H1 (cell line): ENCODE data around the gene CCNYL1. TPM values are rescaled to one million over a fixed set of nuclear protein-coding genes. Genes with fewer than 3 reads are reported as not detected.

Experiments used
- SIX5 ChIP-seq: IDR thresholded peaks from 2 replicates; pipeline ENCODE4 v1.6.1; 2011; ENCODE audit warnings: mild to moderate bottlenecking, low read depth, low read length
- polyA plus RNA-seq, 7 experiments: library from polyadenylated mRNA; depleted of rRNA in 3 of 7; stranded (reverse) in 5 of 7; unstranded in 2 of 7; fragments of >200 nt in 5 of 7; fragments of 200-250 nt in 2 of 7; gene quantifications; 1 replicate in 5 of 7; 2 replicates in 1 of 7; 4 replicates in 1 of 7; pipeline versions ENCODE4 v1.2.1 to v1.2.3, GENCODE V29; 2011 to 2013; ENCODE audit warnings: missing spikeins in 2 of 7, mixed read lengths in 2 of 7
- total RNA-seq: library from RNA; stranded (reverse); fragmentation: NEBNext Ultra II Directional; extraction: Animal tissue kit (Norgen Biotek cat#: 25700); gene quantifications from 2 replicates; pipeline ENCODE4 v1.2.1, GENCODE V29; 2021
- TF ChIP-seq, protein P1 (sequence below): fragments of 300-600 bp; sonication (generic); IDR thresholded peaks from 2 replicates; pipeline ENCODE4 v1.7.1; 2012; ENCODE audit warnings: low read length, moderate library complexity, mild to moderate bottlenecking, inconsistent platforms; ENCODE audit not compliant: insufficient replicate concordance
- TF ChIP-seq, protein P2 (sequence below): IDR thresholded peaks from 2 replicates; pipeline ENCODE4 v1.6.1; 2012; ENCODE audit warnings: inconsistent platforms

Gene CCNYL1
- total and polyA plus RNA-seq, 2 of the 8 experiments (the other 6 are each of a cell fraction or from before 2014, with no cell fraction given), result 13.3 to 35.4 TPM

DNA sequence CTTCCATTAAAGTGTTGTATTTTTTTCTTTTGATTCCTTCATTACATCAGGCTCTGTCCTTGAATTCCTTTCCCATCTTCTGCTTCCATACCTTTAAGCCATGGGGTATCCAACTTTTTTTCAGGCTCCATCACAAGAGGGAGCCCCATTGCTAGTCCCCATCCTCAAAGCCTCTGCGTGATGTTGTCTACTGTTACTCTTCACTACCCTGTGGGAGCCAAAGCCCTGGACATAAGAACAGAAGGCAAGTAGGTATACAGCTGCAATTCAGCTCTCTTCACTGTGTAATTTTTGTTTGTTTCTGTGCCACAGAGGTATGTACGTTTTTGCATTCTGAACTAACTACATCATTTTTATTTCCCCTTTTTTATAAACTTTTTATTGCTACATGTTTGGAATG, 36.6 kb upstream of the CCNYL1 start (continued):
- TF ChIP-seq, protein P1, sequence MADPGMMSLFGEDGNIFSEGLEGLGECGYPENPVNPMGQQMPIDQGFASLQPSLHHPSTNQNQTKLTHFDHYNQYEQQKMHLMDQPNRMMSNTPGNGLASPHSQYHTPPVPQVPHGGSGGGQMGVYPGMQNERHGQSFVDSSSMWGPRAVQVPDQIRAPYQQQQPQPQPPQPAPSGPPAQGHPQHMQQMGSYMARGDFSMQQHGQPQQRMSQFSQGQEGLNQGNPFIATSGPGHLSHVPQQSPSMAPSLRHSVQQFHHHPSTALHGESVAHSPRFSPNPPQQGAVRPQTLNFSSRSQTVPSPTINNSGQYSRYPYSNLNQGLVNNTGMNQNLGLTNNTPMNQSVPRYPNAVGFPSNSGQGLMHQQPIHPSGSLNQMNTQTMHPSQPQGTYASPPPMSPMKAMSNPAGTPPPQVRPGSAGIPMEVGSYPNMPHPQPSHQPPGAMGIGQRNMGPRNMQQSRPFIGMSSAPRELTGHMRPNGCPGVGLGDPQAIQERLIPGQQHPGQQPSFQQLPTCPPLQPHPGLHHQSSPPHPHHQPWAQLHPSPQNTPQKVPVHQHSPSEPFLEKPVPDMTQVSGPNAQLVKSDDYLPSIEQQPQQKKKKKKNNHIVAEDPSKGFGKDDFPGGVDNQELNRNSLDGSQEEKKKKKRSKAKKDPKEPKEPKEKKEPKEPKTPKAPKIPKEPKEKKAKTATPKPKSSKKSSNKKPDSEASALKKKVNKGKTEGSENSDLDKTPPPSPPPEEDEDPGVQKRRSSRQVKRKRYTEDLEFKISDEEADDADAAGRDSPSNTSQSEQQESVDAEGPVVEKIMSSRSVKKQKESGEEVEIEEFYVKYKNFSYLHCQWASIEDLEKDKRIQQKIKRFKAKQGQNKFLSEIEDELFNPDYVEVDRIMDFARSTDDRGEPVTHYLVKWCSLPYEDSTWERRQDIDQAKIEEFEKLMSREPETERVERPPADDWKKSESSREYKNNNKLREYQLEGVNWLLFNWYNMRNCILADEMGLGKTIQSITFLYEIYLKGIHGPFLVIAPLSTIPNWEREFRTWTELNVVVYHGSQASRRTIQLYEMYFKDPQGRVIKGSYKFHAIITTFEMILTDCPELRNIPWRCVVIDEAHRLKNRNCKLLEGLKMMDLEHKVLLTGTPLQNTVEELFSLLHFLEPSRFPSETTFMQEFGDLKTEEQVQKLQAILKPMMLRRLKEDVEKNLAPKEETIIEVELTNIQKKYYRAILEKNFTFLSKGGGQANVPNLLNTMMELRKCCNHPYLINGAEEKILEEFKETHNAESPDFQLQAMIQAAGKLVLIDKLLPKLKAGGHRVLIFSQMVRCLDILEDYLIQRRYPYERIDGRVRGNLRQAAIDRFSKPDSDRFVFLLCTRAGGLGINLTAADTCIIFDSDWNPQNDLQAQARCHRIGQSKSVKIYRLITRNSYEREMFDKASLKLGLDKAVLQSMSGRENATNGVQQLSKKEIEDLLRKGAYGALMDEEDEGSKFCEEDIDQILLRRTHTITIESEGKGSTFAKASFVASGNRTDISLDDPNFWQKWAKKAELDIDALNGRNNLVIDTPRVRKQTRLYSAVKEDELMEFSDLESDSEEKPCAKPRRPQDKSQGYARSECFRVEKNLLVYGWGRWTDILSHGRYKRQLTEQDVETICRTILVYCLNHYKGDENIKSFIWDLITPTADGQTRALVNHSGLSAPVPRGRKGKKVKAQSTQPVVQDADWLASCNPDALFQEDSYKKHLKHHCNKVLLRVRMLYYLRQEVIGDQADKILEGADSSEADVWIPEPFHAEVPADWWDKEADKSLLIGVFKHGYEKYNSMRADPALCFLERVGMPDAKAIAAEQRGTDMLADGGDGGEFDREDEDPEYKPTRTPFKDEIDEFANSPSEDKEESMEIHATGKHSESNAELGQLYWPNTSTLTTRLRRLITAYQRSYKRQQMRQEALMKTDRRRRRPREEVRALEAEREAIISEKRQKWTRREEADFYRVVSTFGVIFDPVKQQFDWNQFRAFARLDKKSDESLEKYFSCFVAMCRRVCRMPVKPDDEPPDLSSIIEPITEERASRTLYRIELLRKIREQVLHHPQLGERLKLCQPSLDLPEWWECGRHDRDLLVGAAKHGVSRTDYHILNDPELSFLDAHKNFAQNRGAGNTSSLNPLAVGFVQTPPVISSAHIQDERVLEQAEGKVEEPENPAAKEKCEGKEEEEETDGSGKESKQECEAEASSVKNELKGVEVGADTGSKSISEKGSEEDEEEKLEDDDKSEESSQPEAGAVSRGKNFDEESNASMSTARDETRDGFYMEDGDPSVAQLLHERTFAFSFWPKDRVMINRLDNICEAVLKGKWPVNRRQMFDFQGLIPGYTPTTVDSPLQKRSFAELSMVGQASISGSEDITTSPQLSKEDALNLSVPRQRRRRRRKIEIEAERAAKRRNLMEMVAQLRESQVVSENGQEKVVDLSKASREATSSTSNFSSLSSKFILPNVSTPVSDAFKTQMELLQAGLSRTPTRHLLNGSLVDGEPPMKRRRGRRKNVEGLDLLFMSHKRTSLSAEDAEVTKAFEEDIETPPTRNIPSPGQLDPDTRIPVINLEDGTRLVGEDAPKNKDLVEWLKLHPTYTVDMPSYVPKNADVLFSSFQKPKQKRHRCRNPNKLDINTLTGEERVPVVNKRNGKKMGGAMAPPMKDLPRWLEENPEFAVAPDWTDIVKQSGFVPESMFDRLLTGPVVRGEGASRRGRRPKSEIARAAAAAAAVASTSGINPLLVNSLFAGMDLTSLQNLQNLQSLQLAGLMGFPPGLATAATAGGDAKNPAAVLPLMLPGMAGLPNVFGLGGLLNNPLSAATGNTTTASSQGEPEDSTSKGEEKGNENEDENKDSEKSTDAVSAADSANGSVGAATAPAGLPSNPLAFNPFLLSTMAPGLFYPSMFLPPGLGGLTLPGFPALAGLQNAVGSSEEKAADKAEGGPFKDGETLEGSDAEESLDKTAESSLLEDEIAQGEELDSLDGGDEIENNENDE, result no peak
- TF ChIP-seq, protein P2, sequence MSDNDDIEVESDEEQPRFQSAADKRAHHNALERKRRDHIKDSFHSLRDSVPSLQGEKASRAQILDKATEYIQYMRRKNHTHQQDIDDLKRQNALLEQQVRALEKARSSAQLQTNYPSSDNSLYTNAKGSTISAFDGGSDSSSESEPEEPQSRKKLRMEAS, result no peak; the same call in 1 of the 2 replicates
- TF ChIP-seq SIX5, result no peak
